B cell (primary cell): ENCODE measurements around the gene ZNF791. TPM values are rescaled to one million over a fixed set of nuclear protein-coding genes. Genes with fewer than 3 reads are reported as not detected.
"Not testable (repeated sequence)": the region's sequence is repeated elsewhere in the genome, so short reads cannot be mapped to it uniquely, and the experiment has no call there.

ENCODE experiments used
- ATAC-seq: fragments of 200-7000 bp; cut with Tn5 transposase; one replicate; pipeline ENCODE4 v1.10.0; 2021; ENCODE audit warnings: low read depth, mild to moderate bottlenecking, moderate number of reproducible peaks, moderate library complexity
- CTCF ChIA-PET: fragments of 350-600 bp; sonication (Branson Sonifier 250); formaldehyde crosslinking; loops from one replicate; lab custom pipeline; 2021; ENCODE audit warnings: antibody characterized with exemption, inconsistent platforms; lab: Charles Lee
- POLR2A ChIA-PET: fragments of 350-600 bp; sonication (Branson Sonifier 250); formaldehyde crosslinking; loops from one replicate; lab custom pipeline; 2021; ENCODE audit warnings: antibody characterized with exemption; lab: Charles Lee
- DNase-seq: peaks from one replicate; pipeline ENCODE4 v3.0.0; 2013
- H2AFZ ChIP-seq: 2 replicates; pipeline ENCODE4 v1.6.1; 2012; ENCODE audit warnings: mild to moderate bottlenecking, low read depth, low read length; ENCODE audit not compliant: insufficient read depth, poor library complexity, severe bottlenecking
- H3K27ac ChIP-seq, 2 donors: 1 replicate in 1 of 2; 2 replicates in 1 of 2; pipeline ENCODE4 v1.5.1; 2012 to 2013; ENCODE audit warnings: low read length in 2 of 2, mild to moderate bottlenecking in 2 of 2, moderate library complexity in 1 of 2
- H3K27me3 ChIP-seq, 4 experiments: fragments of 200-600 bp in 1 of 4; sonication (generic) in 1 of 4; replicated peaks in 1 of 4; 1 replicate in 2 of 4; 2 replicates in 2 of 4; pipeline versions ENCODE4 v1.6.1 to v1.7.0; 2013 to 2016; ENCODE audit warnings: low read length in 3 of 4, mild to moderate bottlenecking in 2 of 4, mixed read lengths in 1 of 4, moderate library complexity in 1 of 4; ENCODE audit not compliant: insufficient read depth in 4 of 4, control insufficient read depth in 3 of 4; ENCODE audit errors: control extremely low read depth in 1 of 4
- H3K36me3 ChIP-seq, 2 experiments: replicated peaks in 1 of 2; 1 replicate in 1 of 2; 2 replicates in 1 of 2; pipeline versions ENCODE4 v1.6.1 to v1.7.1; 2013; ENCODE audit warnings: low read length in 1 of 2; ENCODE audit not compliant: insufficient read depth in 2 of 2, control insufficient read depth in 1 of 2; ENCODE audit errors: control extremely low read depth in 1 of 2, extremely low read depth in 1 of 2
- H3K4me1 ChIP-seq, 2 donors: fragments of 200-600 bp in 1 of 2; sonication (generic) in 1 of 2; 1 replicate in 1 of 2; 2 replicates in 1 of 2; pipeline versions ENCODE4 v1.5.1 to v1.6.1; 2013 to 2017; ENCODE audit warnings: low read length in 2 of 2; ENCODE audit not compliant: control insufficient read depth in 2 of 2, insufficient read depth in 2 of 2
- H3K4me2 ChIP-seq: replicated peaks from 2 replicates; pipeline ENCODE3; 2012; ENCODE audit warnings: mild to moderate bottlenecking, low read depth, low read length; ENCODE audit not compliant: poor library complexity, severe bottlenecking
- H3K4me3 ChIP-seq, 5 experiments: fragments of 200-600 bp in 1 of 5; sonication (generic) in 1 of 5; 1 replicate in 3 of 5; 2 replicates in 2 of 5; pipeline versions ENCODE4 v1.5.1 to v1.7.0; 2011 to 2016; ENCODE audit warnings: low read length in 4 of 5, mild to moderate bottlenecking in 4 of 5, low read depth in 2 of 5, control low read depth in 1 of 5, moderate library complexity in 1 of 5; ENCODE audit not compliant: insufficient read depth in 1 of 5; ENCODE audit errors: control extremely low read depth in 1 of 5, extremely low read depth in 1 of 5
- H3K79me2 ChIP-seq: fragments of 200-600 bp; sonication (generic); one replicate; pipeline ENCODE4 v1.6.0; 2016; ENCODE audit warnings: low read length; ENCODE audit not compliant: control insufficient read depth, insufficient read depth
- H3K9ac ChIP-seq: fragments of 200-600 bp; sonication (generic); 2 replicates; pipeline ENCODE4 v1.6.1; 2017; ENCODE audit warnings: mild to moderate bottlenecking, low read length, moderate library complexity
- H3K9me3 ChIP-seq, 3 donors: one replicate each; pipeline versions ENCODE4 v1.6.1 to v1.7.1; 2013; ENCODE audit warnings: low read length in 2 of 3; ENCODE audit not compliant: control insufficient read depth in 2 of 3, insufficient read depth in 1 of 3; ENCODE audit errors: control extremely low read depth in 1 of 3
- H4K20me1 ChIP-seq: 2 replicates; pipeline ENCODE4 v1.6.0; 2012; ENCODE audit warnings: mild to moderate bottlenecking, low read length; ENCODE audit not compliant: insufficient read depth, control insufficient read depth, poor library complexity, severe bottlenecking
- H3K27ac Mint-ChIP-seq: one replicate; pipeline ENCODE4 v1.8.0; 2021; ENCODE audit warnings: mixed read lengths
- H3K27me3 Mint-ChIP-seq: one replicate; pipeline ENCODE4 v1.8.0; 2021; ENCODE audit warnings: mixed read lengths
- H3K4me1 Mint-ChIP-seq: one replicate; pipeline ENCODE4 v1.8.0; 2021; ENCODE audit warnings: mixed read lengths
- H3K4me3 Mint-ChIP-seq: one replicate; pipeline ENCODE4 v1.8.0; 2021; ENCODE audit warnings: mixed read lengths
- H3K9me3 Mint-ChIP-seq: one replicate; pipeline ENCODE4 v1.8.0; 2022; ENCODE audit warnings: mixed read lengths; ENCODE audit not compliant: insufficient read depth
- CTCF ChIP-seq: fragments of 200-600 bp; IDR thresholded peaks from one replicate; pipeline ENCODE4 v1.8.0; 2022; ENCODE audit warnings: antibody characterized with exemption, mild to moderate bottlenecking
- EZH2 ChIP-seq: IDR thresholded peaks from 2 replicates; pipeline ENCODE4 v1.6.1; 2012; ENCODE audit warnings: borderline replicate concordance, low read depth, mild to moderate bottlenecking, moderate library complexity, low read length; ENCODE audit not compliant: insufficient read depth, poor library complexity, severe bottlenecking
- WGBS: methylation state at CpG from one replicate; pipeline ENCODE4 v1.1.5; 2013; ENCODE audit warnings: missing lambda C conversion rate; ENCODE audit not compliant: insufficient coverage; 5-methylcytosine and 5-hydroxymethylcytosine counted together
- intact Hi-C: fragments of 100-400 bp; cut with micrococcal nuclease; formaldehyde crosslinking; loops from one replicate; pipeline ENCODE4 v1.10.0; 2022
- polyA plus RNA-seq: library from polyadenylated mRNA; depleted of rRNA; stranded (reverse); fragments of >200 nt; gene quantifications from 2 replicates; pipeline ENCODE4 v1.2.3, GENCODE V29; 2012
- total RNA-seq, 2 donors: library from RNA; stranded (reverse); fragments of 120-200 nt in 1 of 2; gene quantifications; 1 replicate in 1 of 2; 2 replicates in 1 of 2; pipeline versions ENCODE4 v1.2.3 to v1.2.4, GENCODE V29; 2013 to 2022

Gene ZNF791
- total and polyA plus RNA-seq, 2 donors (not counting 1 experiment from before 2014, with no cell fraction given): 17.5 to 57.9 TPM

- H3K79me2 ChIP-seq: peaks cover 14% of the 10 kb centered on the region
- H4K20me1 ChIP-seq: peaks cover 11% of the 10 kb centered on the region
- DNase-seq (no peak), ATAC-seq (no peak)
- no peak overlapping the region for H3K27ac ChIP-seq
- H3K27me3 ChIP-seq: no peaks in the 10 kb centered on the region
- H3K4me1 ChIP-seq: peaks cover 8 to 12% of the 10 kb centered on the region in 2 donors
- Mint-ChIP-seq H3K4me3 (no peak overlapping the region), H3K9me3 (no peaks in the 10 kb centered on the region), H3K27ac (no peak overlapping the region), H3K4me1 (peaks cover 11% of the 10 kb centered on the region), H3K27me3 (no peaks in the 10 kb centered on the region)
- no peak overlapping the region for H3K4me3 ChIP-seq
- 99% methylated on average over 26 of the region's 26 CpGs for WGBS
- peaks cover 0 to 21% of the 10 kb centered on the region in 2 experiments for H3K36me3 ChIP-seq
- no peak overlapping the region for H2AFZ ChIP-seq
- TF ChIP-seq EZH2 (no peak), CTCF (no peak)
- intact Hi-C loops: no loop called here
- H3K9ac ChIP-seq: no peak overlapping the region
- POLR2A ChIA-PET: interaction anchor here (0.5 kb wide), 1 partner anchor 95 kb away, joined by 5 read pairs; no protein-coding TSS in a partner anchor
- no peak overlapping the region for H3K4me2 ChIP-seq
- H3K9me3 ChIP-seq: no peaks in the 10 kb centered on the region
- CTCF ChIA-PET: no interaction called here
Observed at GRCh38 chr19:12642506-12642905, 31.8 kb downstream of the ZNF791 start.

- H3K4me1 Mint-ChIP-seq: peaks cover 19% of the 10 kb centered on the region
Observed at GRCh38 chr19:12643716-12644115, 33.0 kb downstream of the ZNF791 start.

More at GRCh38 chr19:12643716-12644115, 33.0 kb downstream of the ZNF791 start:
- Histone ChIP-seq H3K79me2 (peaks cover 18% of the 10 kb centered on the region), H3K4me1 (peaks cover 8 to 22% of the 10 kb centered on the region in 2 donors), H3K36me3 (peaks cover 0 to 21% of the 10 kb centered on the region in 2 experiments), H4K20me1 (peaks cover 11% of the 10 kb centered on the region)
- POLR2A ChIA-PET, H2AFZ ChIP-seq, H3K27ac ChIP-seq, CTCF ChIA-PET, H3K4me3 ChIP-seq, H3K27me3 ChIP-seq, ATAC-seq, intact Hi-C loops, H3K4me3 Mint-ChIP-seq, H3K9ac ChIP-seq, H3K9me3 Mint-ChIP-seq, H3K27ac Mint-ChIP-seq, DNase-seq, H3K4me2 ChIP-seq, H3K9me3 ChIP-seq, H3K27me3 Mint-ChIP-seq: not testable (repeated sequence)
- 98% methylated on average over 14 of the region's 14 CpGs for WGBS
